NCI-H2171 (cell line): ENCODE measurements around the gene FUT7.

Experiments
- DNase-seq: peaks from one replicate; lab custom pipeline; 2025; lab: John Stamatoyannopoulos, UW

The FUT7 gene

DNA sequence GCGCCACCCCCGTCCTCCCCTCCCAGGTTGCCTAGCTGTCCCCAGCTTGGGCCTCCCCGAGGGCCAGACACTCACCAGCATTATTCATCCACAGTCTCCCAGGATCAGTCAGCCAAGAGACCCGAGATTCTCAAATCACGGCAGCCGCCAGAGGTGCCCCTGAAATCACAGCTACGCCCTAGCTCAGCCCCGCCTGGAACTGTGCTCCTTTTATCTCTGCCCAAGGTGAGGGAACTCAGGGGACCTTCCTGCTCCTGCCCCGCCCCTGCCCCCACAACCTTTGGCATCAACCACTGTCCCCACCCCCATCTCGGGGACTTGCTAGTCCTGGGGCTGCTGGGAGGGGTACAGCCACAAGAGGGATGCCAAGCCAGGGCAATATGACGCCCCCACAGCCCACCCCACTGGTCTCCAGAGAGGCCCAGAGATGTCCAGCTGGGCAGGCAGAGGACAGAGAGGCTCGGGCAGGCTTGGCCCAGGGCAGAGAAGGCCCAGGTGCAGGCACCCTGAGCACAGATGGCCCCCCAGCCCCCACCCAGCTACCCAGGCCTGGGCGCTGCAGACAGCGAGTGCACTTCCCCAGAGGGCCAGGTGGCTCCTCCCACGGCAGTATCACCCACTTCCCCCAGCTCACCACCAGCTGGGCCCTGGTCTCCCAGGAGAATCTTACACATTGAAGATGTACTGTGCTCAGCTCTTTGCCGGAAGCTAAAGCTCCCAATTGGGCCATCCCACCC lies at the start of gene FUT7:
Gene FUT7 (minus strand): TSS at position 185 of the 737 bp plus-strand sequence. CDS start 97 bp downstream, at position 88.
- peak; percentile 52 for DNase-seq

- DNase-seq, result no peak
Measured at GRCh38 chr9:137080260-137081122, 48.6 kb upstream of the FUT7 start.

- no peak for DNase-seq
Measured at GRCh38 chr9:137079401-137079787, 47.5 kb upstream of the FUT7 start.

GRCh38 chr9:137078701-137079400 lies 47.0 kb upstream of the FUT7 start:
- DNase-seq, result no peak

- DNase-seq, result no peak
Measured at GRCh38 chr9:137077758-137078693, 46.1 kb upstream of the FUT7 start.

- peak; percentile 38 for DNase-seq
Measured at GRCh38 chr9:137077010-137077747, 45.3 kb upstream of the FUT7 start, which contains the start of gene UAP1L1. UAP1L1 (plus strand) TSS chr9:137077517; CDS start chr9:137077533, 16 bp downstream.

GRCh38 chr9:137076636-137077009 lies 44.7 kb upstream of the FUT7 start:
- DNase-seq, result no peak

DNA sequence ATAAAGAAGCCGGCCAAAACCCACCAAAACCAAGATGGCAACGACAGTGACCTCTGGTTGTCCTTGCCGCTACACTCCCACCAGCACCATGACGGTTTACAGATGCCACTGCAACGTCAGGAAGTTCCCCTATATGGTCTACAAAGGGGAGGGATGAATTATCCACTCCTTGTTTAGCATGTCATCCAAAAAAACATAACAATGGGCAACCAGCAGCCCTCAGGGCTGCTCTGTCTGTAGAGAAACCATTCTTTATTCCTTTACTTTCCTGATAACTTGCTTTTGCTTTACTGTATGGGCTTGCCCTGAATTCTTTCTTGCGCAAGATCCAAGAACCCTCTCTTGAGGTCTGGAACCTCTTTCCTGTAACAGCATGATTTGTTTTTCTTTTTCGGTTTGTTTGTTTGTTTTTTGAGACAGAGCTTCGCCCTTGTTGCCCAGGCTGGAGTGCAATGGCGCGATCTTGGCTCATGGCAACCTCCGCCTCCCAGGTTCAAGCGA lies 43.4 kb upstream of the FUT7 start:
- no peak for DNase-seq

GRCh38 chr9:137074657-137075274 lies 42.9 kb upstream of the FUT7 start:
- DNase-seq, result no peak

DNA sequence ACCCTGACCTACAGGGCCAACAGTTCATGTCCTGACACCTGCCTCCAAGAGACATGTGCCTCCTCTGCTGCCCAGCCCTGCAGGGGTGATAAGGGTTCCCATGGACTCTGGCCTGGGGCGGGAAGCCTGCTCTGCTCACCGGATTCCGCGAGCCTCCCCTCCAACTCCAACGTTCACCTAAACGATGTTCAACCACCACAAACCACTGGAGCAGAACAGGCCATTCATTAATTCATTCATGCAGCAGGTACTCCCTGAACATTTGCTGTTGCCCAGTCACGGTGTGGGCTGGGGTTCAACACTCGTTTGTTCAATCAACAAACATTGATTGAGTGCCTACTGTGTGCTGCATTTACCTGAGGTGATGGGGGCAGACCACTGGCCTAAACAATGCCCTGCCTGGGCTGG lies 42.1 kb upstream of the FUT7 start:
- DNase-seq, result no peak

DNA sequence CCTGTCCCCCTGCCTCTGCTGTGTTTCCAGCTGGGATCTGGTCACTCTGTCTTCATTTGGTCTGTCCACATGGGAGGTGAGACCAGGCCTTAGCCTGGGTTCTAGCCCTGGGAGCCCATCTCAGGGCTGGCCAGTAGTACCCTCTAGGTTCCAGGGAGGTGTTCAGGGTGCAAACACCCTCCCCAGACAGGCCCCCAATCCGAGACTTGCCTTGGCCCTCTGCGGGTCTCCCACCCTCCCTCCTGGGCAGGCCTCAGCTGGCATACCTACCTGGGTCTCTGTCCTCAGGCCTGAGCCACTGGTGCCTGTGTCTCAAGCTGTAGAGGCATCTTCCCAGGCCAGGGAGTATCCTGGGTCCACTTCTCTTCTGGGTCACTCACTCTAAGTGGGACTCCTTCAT lies 39.4 kb upstream of the FUT7 start:
- DNase-seq, result no peak

DNA sequence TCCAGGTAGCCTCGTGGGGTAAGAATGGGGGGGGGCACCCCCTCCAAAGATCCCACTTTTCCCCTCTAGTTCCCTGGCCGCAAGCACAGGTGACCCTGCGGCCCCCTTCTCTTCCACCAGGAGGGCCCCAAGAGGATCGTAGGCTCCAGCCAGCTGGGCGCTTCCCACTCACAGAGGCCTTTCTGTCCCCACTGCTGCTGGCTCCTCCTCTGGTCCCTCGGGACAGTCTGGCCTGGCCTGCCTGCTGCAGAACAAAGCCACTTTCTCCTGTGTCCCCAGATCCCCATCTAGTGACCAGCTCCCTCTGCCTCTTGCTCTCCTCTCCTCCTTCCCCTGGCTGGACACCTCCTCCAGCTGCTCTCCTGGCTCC lies 39.0 kb upstream of the FUT7 start:
- peak; percentile 59 for DNase-seq

GRCh38 chr9:137070201-137070905 lies 38.5 kb upstream of the FUT7 start, which contains the start of gene SAPCD2:
SAPCD2 (minus strand) TSS chr9:137070557; CDS start chr9:137070460, 97 bp downstream.
- peak; percentile 95 for DNase-seq

GRCh38 chr9:137069508-137070091 lies 37.7 kb upstream of the FUT7 start:
- DNase-seq, result peak; percentile 22

GRCh38 chr9:137068539-137069507 lies 36.9 kb upstream of the FUT7 start:
- DNase-seq, result no peak

- peak; percentile 89 for DNase-seq
Measured at GRCh38 chr9:137067860-137068538, 36.1 kb upstream of the FUT7 start.
